Measurements from ENCODE around the gene FLNC. TPM values are rescaled to one million over a fixed set of nuclear protein-coding genes. Genes with fewer than 3 reads are reported as not detected.

FLNC gene
- total and polyA plus RNA-seq, 2 donors (not counting 1 experiment from before 2014, with no cell fraction given) = 0.01 TPM; not detected in 1

DNA sequence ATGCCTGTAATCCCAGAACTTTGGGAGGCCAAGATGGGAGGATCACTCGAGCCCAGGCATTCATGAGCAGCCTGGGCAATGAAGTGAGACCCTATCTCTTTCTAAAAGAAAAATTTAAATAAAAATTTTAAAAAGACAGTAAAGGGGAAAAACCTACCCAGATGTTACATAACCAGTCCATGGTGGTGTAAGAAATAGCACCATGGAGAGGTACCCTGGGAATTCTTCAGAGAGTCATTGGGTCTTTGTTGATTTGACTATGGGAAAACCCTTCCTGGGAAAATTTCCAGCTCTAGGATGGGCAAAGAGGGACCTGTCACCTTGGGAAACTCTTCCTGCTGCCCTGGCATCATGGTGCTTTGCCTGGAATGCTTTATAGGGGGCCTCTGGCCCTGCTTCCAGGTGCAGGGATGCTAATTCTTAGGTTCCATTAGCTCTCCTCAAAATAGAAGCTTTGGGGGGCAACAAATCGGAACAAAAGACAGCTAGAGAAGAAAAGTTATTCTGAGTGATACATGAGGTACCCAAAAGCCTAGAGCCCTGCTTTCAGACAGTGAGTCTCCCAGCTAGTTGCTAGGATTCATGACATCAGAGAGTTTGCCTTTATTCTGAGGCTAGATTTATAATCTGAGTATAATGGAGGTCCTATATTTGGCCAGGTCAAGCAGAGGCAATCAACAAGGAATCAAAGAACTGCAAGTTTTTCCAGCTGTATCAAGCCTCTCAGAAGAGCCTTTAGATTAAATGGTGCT lies 28.4 kb upstream of the FLNC start:
- CTCF ChIA-PET = no interaction called here

DNA sequence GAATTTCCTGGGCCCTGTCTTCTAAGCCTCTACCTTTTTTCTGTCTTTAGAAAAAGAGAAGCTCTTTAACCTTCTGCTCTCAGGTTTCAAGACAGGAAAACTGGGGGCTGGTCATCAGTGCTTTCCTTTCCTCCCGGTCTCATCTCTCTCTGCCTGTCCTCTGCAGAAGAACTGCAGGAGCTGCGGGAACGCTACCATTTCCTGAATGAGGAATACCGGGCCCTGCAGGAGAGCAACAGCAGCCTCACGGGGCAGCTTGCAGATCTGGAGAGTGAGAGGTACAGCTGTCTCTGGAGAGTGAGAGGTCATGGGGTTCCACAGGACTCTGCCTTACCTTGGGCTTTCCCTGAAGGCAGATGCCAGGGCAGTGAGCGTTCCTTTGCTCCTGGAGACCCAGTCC lies 25.7 kb upstream of the FLNC start:
- CTCF ChIA-PET = no interaction called here
- ATAC-seq (ENCODE audit: low read depth) (no peak), DNase-seq (no peak)
- Mint-ChIP-seq H3K4me3 (no peak overlapping the region), H3K27me3 (no peaks in the 10 kb centered on the region), H3K4me1 (no peaks in the 10 kb centered on the region), H3K27ac (no peak overlapping the region), H3K9me3 (ENCODE audit: insufficient read depth) (no peaks in the 10 kb centered on the region)
- no peak overlapping the region for H3K27ac ChIP-seq (ENCODE audit: low read length in 2 of 2)
- H3K4me2 ChIP-seq (replicated peaks; ENCODE audit: low read depth, low read length, poor library complexity, severe bottlenecking) = no peak overlapping the region
- H3K9me3 ChIP-seq (ENCODE audit: control extremely low read depth in 1 of 3, control insufficient read depth in 2 of 3, insufficient read depth in 1 of 3, low read length in 2 of 3) = no peaks in the 10 kb centered on the region
- TF ChIP-seq EZH2 (IDR thresholded peaks at IDR 0.05; ENCODE audit: borderline replicate concordance, insufficient read depth, low read depth, low read length, poor library complexity, severe bottlenecking) = no peak
- TF ChIP-seq, protein P1, sequence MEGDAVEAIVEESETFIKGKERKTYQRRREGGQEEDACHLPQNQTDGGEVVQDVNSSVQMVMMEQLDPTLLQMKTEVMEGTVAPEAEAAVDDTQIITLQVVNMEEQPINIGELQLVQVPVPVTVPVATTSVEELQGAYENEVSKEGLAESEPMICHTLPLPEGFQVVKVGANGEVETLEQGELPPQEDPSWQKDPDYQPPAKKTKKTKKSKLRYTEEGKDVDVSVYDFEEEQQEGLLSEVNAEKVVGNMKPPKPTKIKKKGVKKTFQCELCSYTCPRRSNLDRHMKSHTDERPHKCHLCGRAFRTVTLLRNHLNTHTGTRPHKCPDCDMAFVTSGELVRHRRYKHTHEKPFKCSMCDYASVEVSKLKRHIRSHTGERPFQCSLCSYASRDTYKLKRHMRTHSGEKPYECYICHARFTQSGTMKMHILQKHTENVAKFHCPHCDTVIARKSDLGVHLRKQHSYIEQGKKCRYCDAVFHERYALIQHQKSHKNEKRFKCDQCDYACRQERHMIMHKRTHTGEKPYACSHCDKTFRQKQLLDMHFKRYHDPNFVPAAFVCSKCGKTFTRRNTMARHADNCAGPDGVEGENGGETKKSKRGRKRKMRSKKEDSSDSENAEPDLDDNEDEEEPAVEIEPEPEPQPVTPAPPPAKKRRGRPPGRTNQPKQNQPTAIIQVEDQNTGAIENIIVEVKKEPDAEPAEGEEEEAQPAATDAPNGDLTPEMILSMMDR (IDR thresholded peaks at IDR 0.05) = no peak
- intact Hi-C loops (cut with micrococcal nuclease) = no loop called here
- H3K36me3 ChIP-seq (replicated peaks in 1 of 2; ENCODE audit: control extremely low read depth in 1 of 2, control insufficient read depth in 1 of 2, extremely low read depth in 1 of 2, insufficient read depth in 2 of 2, low read length in 1 of 2) = no peaks in the 10 kb centered on the region
- no peak overlapping the region for H3K9ac ChIP-seq (ENCODE audit: low read length)
- WGBS (ENCODE audit: insufficient coverage) = 96% methylated on average over 5 of the region's 6 CpGs
- H3K4me3 ChIP-seq (ENCODE audit: control extremely low read depth in 1 of 5, extremely low read depth in 1 of 5, insufficient read depth in 1 of 5, low read depth in 2 of 5, low read length in 4 of 5) = no peak overlapping the region
- H3K27me3 ChIP-seq (replicated peaks in 1 of 4; ENCODE audit: control extremely low read depth in 1 of 4, control insufficient read depth in 3 of 4, insufficient read depth in 4 of 4, low read length in 3 of 4) = no peaks in the 10 kb centered on the region
- no peaks in the 10 kb centered on the region for H3K79me2 ChIP-seq (ENCODE audit: control insufficient read depth, insufficient read depth, low read length)
- POLR2A ChIA-PET = no interaction called here
- H4K20me1 ChIP-seq (ENCODE audit: control insufficient read depth, insufficient read depth, low read length, poor library complexity, severe bottlenecking) = no peaks in the 10 kb centered on the region
- no peaks in the 10 kb centered on the region for H3K4me1 ChIP-seq (ENCODE audit: control insufficient read depth in 2 of 2, insufficient read depth in 2 of 2, low read length in 2 of 2)
- H2AFZ ChIP-seq (ENCODE audit: insufficient read depth, low read depth, low read length, poor library complexity, severe bottlenecking) = no peak overlapping the region

More for the DNA sequence above, 28.4 kb upstream of the FLNC start:
- TF ChIP-seq EZH2 (IDR thresholded peaks at IDR 0.05; ENCODE audit: borderline replicate concordance, insufficient read depth, low read depth, low read length, poor library complexity, severe bottlenecking) = no peak
- TF ChIP-seq, protein P1 (IDR thresholded peaks at IDR 0.05) = no peak
- Mint-ChIP-seq H3K4me1 (no peaks in the 10 kb centered on the region), H3K4me3 (no peak overlapping the region), H3K27ac (no peak overlapping the region), H3K9me3 (ENCODE audit: insufficient read depth) (no peaks in the 10 kb centered on the region), H3K27me3 (no peaks in the 10 kb centered on the region)
- H3K9ac ChIP-seq (ENCODE audit: low read length) = no peak overlapping the region
- no peak overlapping the region for H3K27ac ChIP-seq (ENCODE audit: low read length in 2 of 2)
- 86% methylated on average over 1 of the region's 2 CpGs for WGBS (ENCODE audit: insufficient coverage)
- no peaks in the 10 kb centered on the region for H3K4me1 ChIP-seq (ENCODE audit: control insufficient read depth in 2 of 2, insufficient read depth in 2 of 2, low read length in 2 of 2)
- POLR2A ChIA-PET = no interaction called here
- H3K36me3 ChIP-seq (replicated peaks in 1 of 2; ENCODE audit: control extremely low read depth in 1 of 2, control insufficient read depth in 1 of 2, extremely low read depth in 1 of 2, insufficient read depth in 2 of 2, low read length in 1 of 2) = no peaks in the 10 kb centered on the region
- H4K20me1 ChIP-seq (ENCODE audit: control insufficient read depth, insufficient read depth, low read length, poor library complexity, severe bottlenecking) = no peaks in the 10 kb centered on the region
- H2AFZ ChIP-seq (ENCODE audit: insufficient read depth, low read depth, low read length, poor library complexity, severe bottlenecking) = no peak overlapping the region
- H3K4me2 ChIP-seq (replicated peaks; ENCODE audit: low read depth, low read length, poor library complexity, severe bottlenecking) = no peak overlapping the region
- no peaks in the 10 kb centered on the region for H3K9me3 ChIP-seq (ENCODE audit: control extremely low read depth in 1 of 3, control insufficient read depth in 2 of 3, insufficient read depth in 1 of 3, low read length in 2 of 3)
- no peak for ATAC-seq (ENCODE audit: low read depth)
- DNase-seq = no peak
- H3K4me3 ChIP-seq (ENCODE audit: control extremely low read depth in 1 of 5, extremely low read depth in 1 of 5, insufficient read depth in 1 of 5, low read depth in 2 of 5, low read length in 4 of 5) = no peak overlapping the region
- intact Hi-C loops (cut with micrococcal nuclease) = no loop called here
- no peaks in the 10 kb centered on the region for H3K79me2 ChIP-seq (ENCODE audit: control insufficient read depth, insufficient read depth, low read length)
- H3K27me3 ChIP-seq (replicated peaks in 1 of 4; ENCODE audit: control extremely low read depth in 1 of 4, control insufficient read depth in 3 of 4, insufficient read depth in 4 of 4, low read length in 3 of 4) = no peaks in the 10 kb centered on the region

Data from B cell (primary cell).